ENCODE measurements around the gene NUFIP2. TPM values are rescaled to one million over a fixed set of nuclear protein-coding genes. Genes with fewer than 3 reads are reported as not detected.
A peak's percentile ranks its signal among the peaks of the same experiment; 100 is the strongest.

Gene NUFIP2
- total RNA-seq, 1 experiment from 2014 or later: 106 TPM

GRCh38 chr17:29294580-29294900 lies 592 bp upstream of the NUFIP2 start:
- TF ChIP-seq TCF7L2 (IDR thresholded peaks at IDR 0.05; ENCODE audit: low read depth, low read length) (no peak), CTCF (IDR thresholded peaks at IDR 0.05) (no peak), POLR2AphosphoS5 (IDR thresholded peaks at IDR 0.05; ENCODE audit: low read depth, low read length) (no peak), REST (IDR thresholded peaks at IDR 0.05; ENCODE audit: insufficient read depth in 1 of 2, low read depth in 2 of 2, low read length in 1 of 2) (no peak), SIN3A (IDR thresholded peaks at IDR 0.05; ENCODE audit: borderline replicate concordance, insufficient read depth, low read depth, low read length) (no peak)
- ATAC-seq (no peak), DNase-seq (ENCODE audit: low read depth, low spot score) (no peak)
- Histone ChIP-seq H3K4me3 (ENCODE audit: low read depth in 2 of 2, low read length in 2 of 2) (peak overlapping the region; percentile 78 to 85), H3K36me3 (ENCODE audit: control insufficient read depth, insufficient read depth, low read length) (peaks cover 9% of the 10 kb centered on the region), H3K4me1 (ENCODE audit: control insufficient read depth, insufficient read depth, low read length) (peaks cover 21% of the 10 kb centered on the region; the same call in 1 of the 2 replicates), H3K27me3 (ENCODE audit: control insufficient read depth, insufficient read depth, low read length) (no peaks in the 10 kb centered on the region), H3K27ac (ENCODE audit: low read length) (peak overlapping the region; percentile 97), H3K9me3 (ENCODE audit: control insufficient read depth, insufficient read depth, low read depth, low read length) (no peaks in the 10 kb centered on the region)
- CTCF ChIA-PET: no interaction called here
- in situ Hi-C loops (cut with HindIII; ENCODE audit: low pct_unique_long_range_greater_than_20kb, low sequenced_read_pairs): no loop called here
- BruUV-seq (replicated peaks): TSS peak; percentile 98
- intact Hi-C loops (cut with micrococcal nuclease; ENCODE audit: unreplicated experiment): loop anchor here (5.0 kb wide), 1 partner anchor 98 kb away; the partner anchor contains the start of gene TAOK1
- POLR2A ChIA-PET: interaction anchor here (0.6 to 1.4 kb wide), 7 partner anchors 8 to 568 kb away, joined by 3 to 7 read pairs (median 3); no protein-coding TSS in a partner anchor

GRCh38 chr17:29292992-29293889 lies 707 bp downstream of the NUFIP2 start:
- in situ Hi-C loops (cut with HindIII; ENCODE audit: low pct_unique_long_range_greater_than_20kb, low sequenced_read_pairs) (no loop called here), intact Hi-C loops (cut with micrococcal nuclease; ENCODE audit: unreplicated experiment) (loop anchor here (5.0 kb wide), 1 partner anchor 99 kb away; the partner anchor contains the start of gene TAOK1)
- ATAC-seq (peak; percentile 71), DNase-seq (ENCODE audit: low read depth, low spot score) (no peak)
- BruUV-seq (replicated peaks): TSS peak; percentile 75
- peak overlapping the region; percentile 85 to 96 for H3K4me3 ChIP-seq (ENCODE audit: low read depth in 2 of 2, low read length in 2 of 2)
- H3K27me3 ChIP-seq (ENCODE audit: control insufficient read depth, insufficient read depth, low read length): no peaks in the 10 kb centered on the region
- CTCF ChIA-PET: interaction anchor here (0.7 to 1.1 kb wide), 4 partner anchors 16 to 298 kb away, joined by 3 to 8 read pairs (median 5); no protein-coding TSS in a partner anchor
- POLR2A ChIA-PET: interaction anchor here (0.6 to 1.4 kb wide), 3 partner anchors 39 to 146 kb away, joined by 3 to 7 read pairs (median 4); no protein-coding TSS in a partner anchor
- no peaks in the 10 kb centered on the region for H3K9me3 ChIP-seq (ENCODE audit: control insufficient read depth, insufficient read depth, low read depth, low read length)
- H3K4me1 ChIP-seq (ENCODE audit: control insufficient read depth, insufficient read depth, low read length): peaks cover 24% of the 10 kb centered on the region; the same call in 1 of the 2 replicates
- TF ChIP-seq CTCF (IDR thresholded peaks at IDR 0.05) (no peak), SIN3A (IDR thresholded peaks at IDR 0.05; ENCODE audit: borderline replicate concordance, insufficient read depth, low read depth, low read length) (0 out of 2 replicates have a peak, but pooled peaks have one; percentile 76), POLR2AphosphoS5 (IDR thresholded peaks at IDR 0.05; ENCODE audit: low read depth, low read length) (no peak)
- H3K27ac ChIP-seq (ENCODE audit: low read length): peak overlapping the region; percentile 96
- peaks cover 15% of the 10 kb centered on the region for H3K36me3 ChIP-seq (ENCODE audit: control insufficient read depth, insufficient read depth, low read length)

Measured in Panc1 (cell line).